ENCODE data around the gene PPTC7.

The PPTC7 gene, protein sequence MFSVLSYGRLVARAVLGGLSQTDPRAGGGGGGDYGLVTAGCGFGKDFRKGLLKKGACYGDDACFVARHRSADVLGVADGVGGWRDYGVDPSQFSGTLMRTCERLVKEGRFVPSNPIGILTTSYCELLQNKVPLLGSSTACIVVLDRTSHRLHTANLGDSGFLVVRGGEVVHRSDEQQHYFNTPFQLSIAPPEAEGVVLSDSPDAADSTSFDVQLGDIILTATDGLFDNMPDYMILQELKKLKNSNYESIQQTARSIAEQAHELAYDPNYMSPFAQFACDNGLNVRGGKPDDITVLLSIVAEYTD

DNA sequence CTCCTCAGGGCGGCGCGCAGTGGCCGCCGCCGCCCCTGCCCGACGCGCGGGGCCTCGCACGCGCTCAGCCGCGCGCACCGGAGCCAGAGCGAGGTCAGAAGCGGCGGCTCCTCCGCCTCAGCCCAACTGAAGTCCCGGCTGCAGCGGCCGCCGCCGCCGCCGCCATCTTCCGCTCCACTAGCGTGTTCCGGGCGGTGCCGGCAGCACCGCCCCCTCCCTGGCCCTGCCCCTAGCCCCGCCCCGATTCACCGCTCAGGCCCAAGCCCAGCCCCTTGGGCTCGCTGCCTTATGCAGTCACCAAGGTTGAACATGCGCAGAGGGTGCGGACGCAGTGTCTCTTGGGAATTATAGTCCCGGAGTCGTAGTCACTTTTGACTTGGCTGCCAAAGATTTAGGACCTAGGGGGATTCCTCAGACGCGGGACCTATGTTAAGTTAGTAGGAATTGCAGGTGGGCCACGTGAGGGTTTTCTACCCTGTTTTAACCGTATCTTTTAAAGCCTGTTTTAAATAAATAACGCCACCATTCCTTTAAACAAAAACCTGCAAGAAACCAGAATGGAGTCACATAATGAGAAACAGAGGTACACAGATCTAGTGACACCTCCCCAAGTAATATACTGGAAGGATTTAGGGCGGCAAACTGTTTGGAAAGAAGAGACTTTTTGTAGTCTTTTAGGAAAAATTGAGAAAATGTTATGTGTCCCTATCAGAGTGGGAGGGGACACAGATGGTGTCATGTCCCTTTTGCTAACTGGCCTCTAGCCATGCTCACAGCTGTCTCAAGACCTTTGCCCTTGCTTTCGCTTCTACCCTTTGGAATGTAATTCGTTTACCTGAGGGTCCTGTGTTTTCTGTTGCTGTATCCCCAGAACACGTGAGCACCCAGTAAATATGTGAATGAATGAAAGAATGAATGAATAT lies at the start of gene PPTC7:
TSS of gene PPTC7 (minus strand) at position 182 of the 923 bp plus-strand sequence. CDS start 287 bp downstream, outside the sequence.
- H3K27me3 ChIP-seq (ENCODE audit: insufficient read depth, poor library complexity, severe bottlenecking) = no peaks in the 10 kb centered on the region
- DNase-seq (ENCODE audit: low spot score) = peak; percentile 93
- ATAC-seq (ENCODE audit: low read depth) = peak; percentile 89
- H3K36me3 ChIP-seq (ENCODE audit: low read depth) = no peaks in the 10 kb centered on the region
- peak within 1 kb of the TSS; percentile 96 for H3K4me3 ChIP-seq (ENCODE audit: severe bottlenecking)
- peaks cover 24% of the 10 kb centered on the region for H3K4me1 ChIP-seq (ENCODE audit: insufficient read depth, poor library complexity, severe bottlenecking)
- peak within 1 kb of the TSS; percentile 99 for H3K27ac ChIP-seq (ENCODE audit: poor library complexity, severe bottlenecking)
- H3K9me3 ChIP-seq (ENCODE audit: severe bottlenecking) = no peaks in the 10 kb centered on the region
- TF ChIP-seq, protein P1, sequence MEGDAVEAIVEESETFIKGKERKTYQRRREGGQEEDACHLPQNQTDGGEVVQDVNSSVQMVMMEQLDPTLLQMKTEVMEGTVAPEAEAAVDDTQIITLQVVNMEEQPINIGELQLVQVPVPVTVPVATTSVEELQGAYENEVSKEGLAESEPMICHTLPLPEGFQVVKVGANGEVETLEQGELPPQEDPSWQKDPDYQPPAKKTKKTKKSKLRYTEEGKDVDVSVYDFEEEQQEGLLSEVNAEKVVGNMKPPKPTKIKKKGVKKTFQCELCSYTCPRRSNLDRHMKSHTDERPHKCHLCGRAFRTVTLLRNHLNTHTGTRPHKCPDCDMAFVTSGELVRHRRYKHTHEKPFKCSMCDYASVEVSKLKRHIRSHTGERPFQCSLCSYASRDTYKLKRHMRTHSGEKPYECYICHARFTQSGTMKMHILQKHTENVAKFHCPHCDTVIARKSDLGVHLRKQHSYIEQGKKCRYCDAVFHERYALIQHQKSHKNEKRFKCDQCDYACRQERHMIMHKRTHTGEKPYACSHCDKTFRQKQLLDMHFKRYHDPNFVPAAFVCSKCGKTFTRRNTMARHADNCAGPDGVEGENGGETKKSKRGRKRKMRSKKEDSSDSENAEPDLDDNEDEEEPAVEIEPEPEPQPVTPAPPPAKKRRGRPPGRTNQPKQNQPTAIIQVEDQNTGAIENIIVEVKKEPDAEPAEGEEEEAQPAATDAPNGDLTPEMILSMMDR (IDR thresholded peaks at IDR 0.05; ENCODE audit: poor library complexity, severe bottlenecking) = no peak

DNA sequence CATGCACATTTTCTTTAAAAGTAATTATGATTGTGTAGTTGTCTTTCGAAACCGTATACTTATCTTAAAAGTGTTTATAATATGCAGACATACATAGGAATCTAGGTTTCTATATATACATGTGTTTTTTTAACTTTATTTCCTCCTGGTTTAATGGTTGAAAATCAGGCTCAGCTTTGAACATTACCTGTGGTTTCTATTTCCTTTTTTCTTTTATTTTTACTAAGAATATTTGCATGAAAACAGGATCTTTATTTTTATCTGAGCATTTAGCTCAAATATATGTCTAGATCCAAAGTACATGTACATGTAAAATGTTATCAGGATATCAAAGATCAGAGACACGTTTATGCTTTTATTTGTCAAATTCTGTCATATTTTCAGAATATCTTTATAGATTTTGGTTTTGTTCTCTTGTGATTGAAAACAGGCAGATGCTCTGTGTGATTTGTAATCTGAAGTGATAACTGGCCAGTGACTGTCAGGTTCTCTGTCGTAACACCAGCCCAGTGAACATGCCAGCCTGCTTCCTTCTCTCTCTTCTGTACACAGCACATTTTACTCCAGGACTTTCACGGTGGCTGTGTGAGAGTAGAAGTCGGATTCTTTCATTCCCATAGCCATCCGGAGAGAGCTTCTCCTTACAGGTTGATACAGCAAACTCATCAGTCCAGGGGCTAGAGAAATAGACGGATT lies 44.5 kb upstream of the PPTC7 start:
- no peak overlapping the region for H3K27ac ChIP-seq (ENCODE audit: poor library complexity, severe bottlenecking)
- ATAC-seq (ENCODE audit: low read depth) (no peak), DNase-seq (ENCODE audit: low spot score) (no peak)
- H3K27me3 ChIP-seq (ENCODE audit: insufficient read depth, poor library complexity, severe bottlenecking) = no peaks in the 10 kb centered on the region
- no peaks in the 10 kb centered on the region for H3K9me3 ChIP-seq (ENCODE audit: severe bottlenecking)
- no peaks in the 10 kb centered on the region for H3K4me1 ChIP-seq (ENCODE audit: insufficient read depth, poor library complexity, severe bottlenecking)
- TF ChIP-seq, protein P1 (IDR thresholded peaks at IDR 0.05; ENCODE audit: poor library complexity, severe bottlenecking) = no peak
- H3K36me3 ChIP-seq (ENCODE audit: low read depth) = peaks cover 18% of the 10 kb centered on the region
- H3K4me3 ChIP-seq (ENCODE audit: severe bottlenecking) = no peak overlapping the region

DNA sequence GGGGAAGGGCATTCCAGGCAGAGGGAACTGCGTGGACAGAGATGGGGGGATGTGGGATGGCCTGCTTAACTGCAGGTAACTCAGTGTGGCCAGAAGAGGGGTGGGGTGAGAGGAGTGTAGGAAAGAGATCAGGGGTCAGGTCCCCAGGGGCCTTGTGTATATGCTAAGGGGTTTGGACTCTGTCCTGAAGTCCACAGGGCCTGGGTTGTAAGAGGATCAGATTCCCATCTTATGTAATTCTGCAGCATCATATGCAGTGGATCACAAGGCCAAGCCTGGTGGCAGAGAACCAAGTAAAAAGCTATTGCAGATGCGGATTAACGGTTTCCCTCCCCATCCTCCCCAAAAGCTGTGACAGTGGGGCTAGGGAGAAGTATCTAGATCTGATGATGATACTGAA lies 39.5 kb upstream of the PPTC7 start:
- Histone ChIP-seq H3K27me3 (ENCODE audit: insufficient read depth, poor library complexity, severe bottlenecking) (no peaks in the 10 kb centered on the region), H3K36me3 (ENCODE audit: low read depth) (peaks cover 4% of the 10 kb centered on the region; the same call in 1 of the 2 replicates), H3K27ac (ENCODE audit: poor library complexity, severe bottlenecking) (no peak overlapping the region), H3K9me3 (ENCODE audit: severe bottlenecking) (no peaks in the 10 kb centered on the region), H3K4me3 (ENCODE audit: severe bottlenecking) (no peak overlapping the region), H3K4me1 (ENCODE audit: insufficient read depth, poor library complexity, severe bottlenecking) (no peaks in the 10 kb centered on the region)
- DNase-seq (ENCODE audit: low spot score) (no peak), ATAC-seq (ENCODE audit: low read depth) (no peak)
- TF ChIP-seq, protein P1 (IDR thresholded peaks at IDR 0.05; ENCODE audit: poor library complexity, severe bottlenecking) = no peak

DNA sequence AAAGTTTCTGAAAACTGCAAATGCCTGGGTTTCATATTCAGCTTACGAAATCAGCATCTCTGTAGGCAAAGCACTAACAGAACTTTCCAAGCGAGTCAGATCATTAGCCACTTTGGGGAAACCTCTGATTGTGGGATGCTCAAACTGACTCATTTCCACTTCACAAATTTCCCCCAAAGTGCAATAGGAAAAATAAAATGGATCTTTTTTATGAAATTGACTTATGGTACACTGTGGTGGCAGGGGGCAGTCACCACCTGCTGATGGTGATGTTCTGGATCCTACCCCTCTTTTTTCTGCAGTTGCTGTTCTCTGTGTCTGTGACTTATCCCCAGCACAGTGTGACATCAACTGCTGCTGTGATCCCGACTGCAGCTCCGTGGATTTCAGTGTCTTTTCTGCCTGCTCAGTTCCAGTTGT lies 36.4 kb upstream of the PPTC7 start:
- H3K36me3 ChIP-seq (ENCODE audit: low read depth) = no peaks in the 10 kb centered on the region
- no peak overlapping the region for H3K4me3 ChIP-seq (ENCODE audit: severe bottlenecking)
- peaks cover 6% of the 10 kb centered on the region for H3K4me1 ChIP-seq (ENCODE audit: insufficient read depth, poor library complexity, severe bottlenecking)
- H3K27ac ChIP-seq (ENCODE audit: poor library complexity, severe bottlenecking) = no peak overlapping the region
- H3K27me3 ChIP-seq (ENCODE audit: insufficient read depth, poor library complexity, severe bottlenecking) = no peaks in the 10 kb centered on the region
- no peak for ATAC-seq (ENCODE audit: low read depth)
- H3K9me3 ChIP-seq (ENCODE audit: severe bottlenecking) = no peaks in the 10 kb centered on the region
- TF ChIP-seq, protein P1 (IDR thresholded peaks at IDR 0.05; ENCODE audit: poor library complexity, severe bottlenecking) = no peak
- no peak for DNase-seq (ENCODE audit: low spot score)
